Measurements from ENCODE around the gene FN3KRP. TPM values are rescaled to one million over a fixed set of nuclear protein-coding genes. Genes with fewer than 3 reads are reported as not detected.

FN3KRP gene
- total and polyA plus RNA-seq, 9 donors, result 9.9 to 51.5 (median 39.0) TPM

- intact Hi-C loops (cut with DNase I), result no loop called here
- Histone ChIP-seq H3K36me3 (no peaks in the 10 kb centered on the region), H3K27me3 (no peaks in the 10 kb centered on the region), H3K9me3 (no peaks in the 10 kb centered on the region), H3K27ac (no peak overlapping the region), H3K4me1 (ENCODE audit: insufficient read depth) (peaks cover 1% of the 10 kb centered on the region), H3K4me3 (no peak overlapping the region)
- DNase-seq, result no peak
- no peak for TF ChIP-seq EP300 (IDR thresholded peaks at IDR 0.05)
- no peak for TF ChIP-seq CTCF (IDR thresholded peaks at IDR 0.05)
- no peak for TF ChIP-seq POLR2A (IDR thresholded peaks at IDR 0.05)
- WGBS, 3 donors, result 93 to 95% (median 93%) methylated on average over 3 of the region's 3 CpGs
Measured at GRCh38 chr17:82681547-82681946, 35.0 kb upstream of the FN3KRP start.

GRCh38 chr17:82683534-82683933, 33.0 kb upstream of the FN3KRP start:
- Histone ChIP-seq H3K4me3 (no peak overlapping the region), H3K27me3 (no peaks in the 10 kb centered on the region), H3K9me3 (no peaks in the 10 kb centered on the region), H3K4me1 (ENCODE audit: insufficient read depth) (peaks cover 1% of the 10 kb centered on the region), H3K36me3 (no peaks in the 10 kb centered on the region), H3K27ac (no peak overlapping the region)
- WGBS, 3 donors, result 88 to 93% (median 89%) methylated on average over 1 of the region's 1 CpG
- intact Hi-C loops (cut with DNase I), result no loop called here
- TF ChIP-seq CTCF (IDR thresholded peaks at IDR 0.05), result no peak
- TF ChIP-seq POLR2A (IDR thresholded peaks at IDR 0.05), result no peak
- TF ChIP-seq EP300 (IDR thresholded peaks at IDR 0.05), result no peak
- DNase-seq, result no peak

- WGBS, 3 donors, result 78 to 81% (median 80%) methylated on average over 13 of the region's 13 CpGs
- H3K27ac ChIP-seq, result no peak overlapping the region
Measured at GRCh38 chr17:82684228-82684841, 32.2 kb upstream of the FN3KRP start.

GRCh38 chr17:82685291-82685690, 31.2 kb upstream of the FN3KRP start:
- 94 to 96% (median 96%) methylated on average over 12 of the region's 12 CpGs for WGBS, 3 donors
- no peak for DNase-seq
- H3K9me3 ChIP-seq, result no peaks in the 10 kb centered on the region
- H3K4me1 ChIP-seq (ENCODE audit: insufficient read depth), result peaks cover 1% of the 10 kb centered on the region
- TF ChIP-seq CTCF (IDR thresholded peaks at IDR 0.05) (no peak), EP300 (IDR thresholded peaks at IDR 0.05) (no peak), POLR2A (IDR thresholded peaks at IDR 0.05) (no peak)
- intact Hi-C loops (cut with DNase I), result no loop called here
- H3K36me3 ChIP-seq, result no peaks in the 10 kb centered on the region
- H3K27me3 ChIP-seq, result no peaks in the 10 kb centered on the region
- no peak overlapping the region for H3K4me3 ChIP-seq
- H3K27ac ChIP-seq, result no peak overlapping the region

More at GRCh38 chr17:82684228-82684841, 32.2 kb upstream of the FN3KRP start:
- intact Hi-C loops (cut with DNase I), result no loop called here
- no peaks in the 10 kb centered on the region for H3K27me3 ChIP-seq
- no peak for DNase-seq
- TF ChIP-seq POLR2A (IDR thresholded peaks at IDR 0.05) (no peak), EP300 (IDR thresholded peaks at IDR 0.05) (no peak), CTCF (IDR thresholded peaks at IDR 0.05) (no peak)
- no peak overlapping the region for H3K4me3 ChIP-seq
- no peaks in the 10 kb centered on the region for H3K9me3 ChIP-seq
- H3K36me3 ChIP-seq, result no peaks in the 10 kb centered on the region
- H3K4me1 ChIP-seq (ENCODE audit: insufficient read depth), result peaks cover 1% of the 10 kb centered on the region

Measured in ovary (tissue), 9 donors.